Choroid plexus epithelial cell (primary cell): Measurements from ENCODE around the gene PSORS1C2.

Experiments
- DNase-seq: peaks from one replicate; pipeline ENCODE4 v3.0.0-alpha.2; 2010; ENCODE audit warnings: low read depth
- H3K4me3 ChIP-seq: 2 replicates; pipeline ENCODE4 v1.5.1; 2011; ENCODE audit warnings: low read depth, mild to moderate bottlenecking, control low read depth, low read length, moderate library complexity
- CTCF ChIP-seq: conservative IDR thresholded peaks from 2 replicates; pipeline ENCODE4 v1.5.1; 2011; ENCODE audit warnings: low read depth, mild to moderate bottlenecking, control low read depth, inconsistent platforms, low read length, moderate library complexity

The PSORS1C2 gene

DNA sequence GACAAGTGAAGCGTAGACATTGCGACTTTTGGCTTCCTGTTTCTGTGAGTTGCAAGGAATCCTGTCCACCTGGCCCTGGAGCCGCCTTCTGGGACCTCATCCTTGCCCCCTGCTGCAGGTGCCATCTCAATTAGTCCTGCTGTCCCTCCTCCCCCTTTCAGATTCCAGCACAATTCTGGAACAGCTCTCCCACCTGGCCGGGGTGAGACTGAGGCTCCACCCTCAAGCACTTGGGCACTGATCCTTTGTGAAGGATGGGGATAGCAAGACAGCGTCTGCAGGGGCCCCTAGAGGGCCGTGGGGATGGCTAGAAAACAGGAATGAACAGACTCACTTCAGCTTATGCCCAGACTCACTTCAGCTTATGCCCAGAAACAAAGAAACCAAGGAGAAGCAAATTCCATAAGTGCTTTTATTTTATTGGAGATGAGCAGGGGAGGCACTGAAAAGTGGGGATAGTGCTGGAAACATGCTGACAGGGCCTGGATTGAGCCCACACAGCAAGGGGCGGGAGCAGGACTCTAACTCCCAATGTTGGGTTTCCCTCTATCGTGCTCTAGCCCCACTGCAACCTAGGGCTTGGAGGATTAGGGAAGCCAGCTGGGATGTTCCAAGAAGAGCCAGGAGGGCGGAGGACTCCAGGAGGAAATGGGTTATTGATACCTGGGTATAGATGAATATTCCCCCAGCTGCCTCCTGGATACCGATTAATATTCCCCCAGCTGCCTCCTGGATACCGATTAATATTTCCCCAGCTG, 27.9 kb downstream of the PSORS1C2 start:
- TF ChIP-seq CTCF: no peak
- no peak for DNase-seq
- no peak overlapping the region for H3K4me3 ChIP-seq

GRCh38 chr6:31107052-31107451, 31.8 kb downstream of the PSORS1C2 start:
- H3K4me3 ChIP-seq: no peak overlapping the region
- TF ChIP-seq CTCF: no peak
- DNase-seq: no peak

GRCh38 chr6:31103136-31103535, 35.7 kb downstream of the PSORS1C2 start:
- H3K4me3 ChIP-seq: no peak overlapping the region
- no peak for DNase-seq
- TF ChIP-seq CTCF: no peak

- DNase-seq: peak; percentile 23
- no peak for TF ChIP-seq CTCF
- no peak overlapping the region for H3K4me3 ChIP-seq
Observed at GRCh38 chr6:31098449-31098938, 40.4 kb downstream of the PSORS1C2 start.

DNA sequence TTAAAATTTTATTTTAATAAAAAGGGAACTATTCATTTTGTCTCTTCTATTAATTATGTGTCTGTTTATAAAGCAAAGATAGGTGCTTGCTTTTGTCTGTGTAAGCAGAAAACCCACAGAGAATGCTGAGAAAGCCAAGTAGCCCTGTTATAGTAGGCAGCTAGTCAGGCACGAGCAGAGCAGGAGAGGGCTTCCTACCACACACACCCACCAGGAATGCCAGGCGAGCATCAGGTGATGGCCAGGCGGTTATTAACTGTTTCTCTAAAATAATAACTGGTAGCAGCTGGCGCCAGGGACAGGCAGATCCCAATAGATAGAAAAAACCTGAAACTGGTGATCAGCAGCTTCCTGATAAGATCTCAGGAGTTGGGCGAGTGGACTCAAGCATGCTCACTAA, 42.2 kb downstream of the PSORS1C2 start:
- no peak overlapping the region for H3K4me3 ChIP-seq
- no peak for DNase-seq
- no peak for TF ChIP-seq CTCF

GRCh38 chr6:31096215-31096614, 42.7 kb downstream of the PSORS1C2 start:
- DNase-seq: no peak
- TF ChIP-seq CTCF: no peak
- no peak overlapping the region for H3K4me3 ChIP-seq

DNA sequence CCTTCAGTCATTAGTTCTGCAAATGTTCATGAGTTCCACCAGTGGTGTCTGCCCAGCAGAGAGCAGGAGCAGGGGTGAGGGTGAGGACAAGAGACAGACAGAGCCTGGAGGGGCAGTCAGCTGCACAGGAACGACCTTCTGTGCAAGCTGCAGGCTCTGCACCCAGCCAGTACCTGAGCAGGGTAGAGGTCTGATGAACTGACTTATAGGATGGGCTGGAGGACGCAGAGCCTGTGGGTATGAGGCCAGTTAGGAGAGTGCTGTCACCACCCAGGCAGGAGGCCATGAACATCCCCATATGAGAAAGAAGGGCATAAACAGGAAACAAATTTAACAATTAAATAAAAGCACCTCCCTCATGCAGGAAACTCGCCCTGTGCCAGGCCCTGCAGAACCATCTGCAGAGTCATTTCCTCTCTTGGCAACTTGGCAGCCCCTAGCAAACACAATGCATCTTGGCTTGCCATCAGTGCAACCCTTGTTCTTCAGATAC, 44.4 kb downstream of the PSORS1C2 start:
- DNase-seq: no peak
- no peak for TF ChIP-seq CTCF
- no peak overlapping the region for H3K4me3 ChIP-seq
